SK-N-SH (cell line): ENCODE measurements around the gene MAP1LC3B. TPM values are rescaled to one million over a fixed set of nuclear protein-coding genes. Genes with fewer than 3 reads are reported as not detected.
"Not testable (repeated sequence)": the region's sequence is repeated elsewhere in the genome, so short reads cannot be mapped to it uniquely, and the experiment has no call there.

Experiments
- CTCF ChIA-PET: fragments of 300-600, 350-600 bp; formaldehyde crosslinking; extraction: SDS; loops from one replicate; lab custom pipeline; 2021; lab: Yijun Ruan, JAX
- POLR2A ChIA-PET: fragments of 350-600 bp; sonication (Branson Sonifier 250); formaldehyde crosslinking; extraction: SDS; loops from one replicate; lab custom pipeline; 2020; ENCODE audit warnings: antibody characterized with exemption, inconsistent platforms; lab: Yijun Ruan, JAX
- DNase-seq: peaks from one replicate; pipeline ENCODE4 v3.0.0; 2012
- H2AFZ ChIP-seq: fragments of 200-600 bp; sonication (generic); 2 replicates; pipeline ENCODE4 v1.8.1; 2016; ENCODE audit warnings: antibody characterized with exemption, mild to moderate bottlenecking, low read depth
- H3F3A ChIP-seq: fragments of 200-600 bp; sonication (generic); replicated peaks from 2 replicates; pipeline ENCODE3; 2016; ENCODE audit warnings: antibody characterized with exemption, mild to moderate bottlenecking; ENCODE audit not compliant: insufficient read depth
- H3K27ac ChIP-seq, 2 experiments: fragments of 200-500 bp in 1 of 2; fragments of 200-600 bp in 1 of 2; sonication (Bioruptor generic) in 1 of 2; sonication (generic), shearing (Covaris generic) in 1 of 2; 2 replicates each; pipeline versions ENCODE4 v1.5.1 to v1.6.1; 2014 to 2016; ENCODE audit warnings: low read depth in 2 of 2, inconsistent platforms in 1 of 2, low read length in 1 of 2, mild to moderate bottlenecking in 1 of 2, mixed read lengths in 1 of 2
- H3K27me3 ChIP-seq: fragments of 200-600 bp; sonication (generic), shearing (Covaris generic); 2 replicates; pipeline ENCODE4 v1.6.1; 2016; ENCODE audit warnings: mixed run types; ENCODE audit not compliant: insufficient read depth
- H3K36me3 ChIP-seq, 2 experiments: fragments of 200-500 bp in 1 of 2; fragments of 200-600 bp in 1 of 2; sonication (Bioruptor generic) in 1 of 2; sonication (generic) in 1 of 2; replicated peaks in 1 of 2; 2 replicates each; pipeline versions ENCODE3 to v1.5.1; 2014 to 2016; ENCODE audit warnings: low read length in 1 of 2, mild to moderate bottlenecking in 1 of 2; ENCODE audit not compliant: insufficient read depth in 2 of 2, control insufficient read depth in 1 of 2
- H3K4me1 ChIP-seq, 2 experiments: fragments of 200-500 bp in 1 of 2; fragments of 200-600 bp in 1 of 2; sonication (Bioruptor generic) in 1 of 2; sonication (generic), shearing (Covaris generic) in 1 of 2; 2 replicates each; pipeline versions ENCODE4 v1.5.1 to v1.6.1; 2014 to 2016; ENCODE audit warnings: low read depth in 1 of 2, low read length in 1 of 2, mixed run types in 1 of 2; ENCODE audit not compliant: insufficient read depth in 2 of 2, control insufficient read depth in 1 of 2
- H3K4me2 ChIP-seq: fragments of 200-600 bp; sonication (generic), shearing (Covaris generic); 2 replicates; pipeline ENCODE4 v1.6.1; 2017; ENCODE audit warnings: mixed run types
- H3K4me3 ChIP-seq, 2 experiments: fragments of 200-500 bp in 1 of 2; fragments of 200-600 bp in 1 of 2; sonication (Bioruptor generic) in 1 of 2; sonication (generic), shearing (Covaris generic) in 1 of 2; 2 replicates each; pipeline versions ENCODE4 v1.5.1 to v1.8.1; 2014 to 2016; ENCODE audit warnings: low read depth in 2 of 2, inconsistent platforms in 1 of 2, low read length in 1 of 2, mild to moderate bottlenecking in 1 of 2, mixed read lengths in 1 of 2, moderate library complexity in 1 of 2
- H3K79me2 ChIP-seq: fragments of 200-600 bp; sonication (generic); 2 replicates; pipeline ENCODE4 v1.8.1; 2017; ENCODE audit warnings: mild to moderate bottlenecking; ENCODE audit not compliant: insufficient read depth
- H3K9ac ChIP-seq: fragments of 200-600 bp; sonication (generic); 2 replicates; pipeline ENCODE4 v1.6.1; 2017; ENCODE audit warnings: mixed run types
- H3K9me2 ChIP-seq: fragments of 200-600 bp; sonication (generic); 2 replicates; pipeline ENCODE4 v1.6.1; 2017; ENCODE audit warnings: mixed run types
- H3K9me3 ChIP-seq: fragments of 200-600 bp; sonication (generic); 2 replicates; pipeline ENCODE4 v1.6.1; 2017; ENCODE audit warnings: mixed run types, mild to moderate bottlenecking, moderate library complexity
- H4K20me1 ChIP-seq: fragments of 200-600 bp; sonication (generic); 2 replicates; pipeline ENCODE4 v1.6.1; 2017; ENCODE audit warnings: mild to moderate bottlenecking, mixed run types; ENCODE audit not compliant: insufficient read depth
- CHD2 ChIP-seq: fragments of 150-350 bp; IDR thresholded peaks from 2 replicates; pipeline ENCODE4 v1.6.1; 2018; ENCODE audit warnings: low read length; ENCODE audit not compliant: partially characterized antibody
- EP300 ChIP-seq, 2 experiments: IDR thresholded peaks; 2 replicates each; pipeline versions ENCODE4 v1.4.0 to v1.6.1; 2012; ENCODE audit warnings: borderline replicate concordance in 1 of 2, low read depth in 1 of 2, low read length in 1 of 2
- EZH2phosphoT487 ChIP-seq: fragments of 200-600 bp; sonication (generic); IDR thresholded peaks from 2 replicates; pipeline ENCODE4 v1.6.1; 2017; ENCODE audit warnings: low read depth, mixed run types, mild to moderate bottlenecking, antibody characterized with exemption, moderate library complexity, borderline replicate concordance
- FOXJ3 ChIP-seq: sonication (generic); formaldehyde crosslinking; IDR thresholded peaks from 2 replicates; pipeline ENCODE4 v1.5.1; 2020; ENCODE audit warnings: mild to moderate bottlenecking, missing genetic modification reagents
- FOXM1 ChIP-seq: IDR thresholded peaks from 2 replicates; pipeline ENCODE4 v1.4.0; 2012; ENCODE audit warnings: low read depth, mild to moderate bottlenecking
- GATA2 ChIP-seq: sonication (generic); formaldehyde crosslinking; IDR thresholded peaks from 2 replicates; pipeline ENCODE4 v1.5.0; 2020; ENCODE audit warnings: mild to moderate bottlenecking, missing genetic modification reagents
- MXI1 ChIP-seq: IDR thresholded peaks from 2 replicates; pipeline ENCODE4 v1.6.1; 2012; ENCODE audit warnings: mild to moderate bottlenecking, low read depth, low read length, improper control_type of control experiment
- NFIC ChIP-seq: IDR thresholded peaks from 2 replicates; pipeline ENCODE4 v1.4.0; 2012; ENCODE audit warnings: borderline replicate concordance
- NRF1 ChIP-seq: IDR thresholded peaks from 2 replicates; pipeline ENCODE4 v1.6.1; 2012; ENCODE audit warnings: low read depth, mild to moderate bottlenecking, low read length
- RCOR1 ChIP-seq: fragments of 150-350 bp; IDR thresholded peaks from 2 replicates; pipeline ENCODE4 v1.6.1; 2017; ENCODE audit warnings: antibody characterized with exemption, low read length
- RXRA ChIP-seq: IDR thresholded peaks from 2 replicates; pipeline ENCODE4 v1.4.0; 2012; ENCODE audit warnings: low read depth, mild to moderate bottlenecking, borderline replicate concordance
- TEAD4 ChIP-seq: IDR thresholded peaks from 2 replicates; pipeline ENCODE4 v1.4.0; 2012; ENCODE audit warnings: mild to moderate bottlenecking, borderline replicate concordance; ENCODE audit not compliant: insufficient read depth
- YY1 ChIP-seq: IDR thresholded peaks from 2 replicates; pipeline ENCODE4 v1.4.0; 2012; ENCODE audit warnings: low read depth, mild to moderate bottlenecking
- WGBS: methylation state at CpG from one replicate; pipeline ENCODE4 v1.1.6; 2017; ENCODE audit warnings: low lambda C conversion rate; 5-methylcytosine and 5-hydroxymethylcytosine counted together
- polyA plus RNA-seq, 3 experiments: library from polyadenylated mRNA; depleted of rRNA; stranded (reverse); fragments of >200 nt; gene quantifications; 2 replicates each; pipeline ENCODE4 v1.2.3, GENCODE V29; 2012
- TF ChIP-seq, protein P1 (sequence below): fragments of 200-600 bp; sonication (generic); IDR thresholded peaks from 2 replicates; pipeline ENCODE4 v1.6.1; 2017; ENCODE audit warnings: antibody characterized with exemption, mild to moderate bottlenecking, moderate library complexity
- TF ChIP-seq, protein P2 (sequence below): IDR thresholded peaks from 2 replicates; pipeline ENCODE4 v1.4.0; 2012; ENCODE audit warnings: low read depth, borderline replicate concordance
- TF ChIP-seq, protein P3 (sequence below): IDR thresholded peaks from 2 replicates; pipeline ENCODE4 v1.4.0; 2012; ENCODE audit warnings: low read depth

Gene MAP1LC3B
- polyA plus RNA-seq, 1 of the 3 experiments (the other 2 are of a cell fraction), result 33.7 TPM

DNA sequence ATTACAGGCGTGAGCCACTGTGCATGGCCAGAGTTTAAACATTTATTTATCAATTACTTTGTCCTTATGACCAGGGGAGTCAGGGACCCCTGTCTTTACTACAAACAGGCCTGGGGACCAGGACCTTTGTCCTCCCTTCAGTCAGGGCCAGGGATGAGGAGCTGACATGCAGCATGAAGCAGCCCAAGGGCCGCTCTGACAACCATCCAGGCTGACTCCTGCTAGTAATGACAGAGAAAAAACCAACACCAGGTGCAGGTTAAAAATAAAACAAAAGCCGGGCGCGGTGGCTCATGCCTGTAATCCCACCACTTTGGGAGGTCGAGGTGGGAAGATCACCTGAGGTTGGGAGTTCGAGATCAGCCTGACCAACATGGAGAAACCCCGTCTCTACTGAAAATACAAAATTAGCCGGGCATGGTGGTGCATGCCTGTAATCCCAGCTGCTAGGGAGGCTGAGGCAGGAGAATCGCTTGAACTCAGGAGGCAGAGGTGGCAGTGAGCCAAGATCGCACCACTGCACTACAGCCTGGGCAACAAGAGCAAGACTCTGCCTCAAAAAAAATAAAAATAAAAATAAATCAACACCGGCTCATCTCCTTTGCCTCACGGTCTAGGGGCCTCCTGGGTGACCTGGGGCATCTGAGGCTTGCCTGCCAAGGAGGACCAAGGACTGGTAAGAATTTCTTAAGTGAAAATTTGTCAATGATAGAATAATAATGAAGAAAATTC is 29.1 kb upstream of the MAP1LC3B start:
- not testable (repeated sequence) for H3K4me3 ChIP-seq, DNase-seq, H3F3A ChIP-seq, H2AFZ ChIP-seq, H3K9me3 ChIP-seq, H3K9ac ChIP-seq, H3K27me3 ChIP-seq, H3K9me2 ChIP-seq
- CTCF ChIA-PET, result interaction anchor here (1.0 to 1.9 kb wide), 6 partner anchors 14 to 84 kb away, joined by 3 to 8 read pairs (median 3); no protein-coding TSS in a partner anchor
- Histone ChIP-seq H4K20me1 (peaks cover 27% of the 10 kb centered on the region), H3K4me1 (peaks cover 15 to 30% of the 10 kb centered on the region in 2 experiments; a peak in 2 of 4 replicates), H3K4me2 (peak overlapping the region; percentile 59; the same call in 1 of the 2 replicates), H3K79me2 (peaks cover 46% of the 10 kb centered on the region), H3K36me3 (peaks cover 21 to 27% of the 10 kb centered on the region in 2 experiments), H3K27ac (peak overlapping the region; percentile 44 to 89; a peak in 3 of 4 replicates)
- 94% methylated on average over 13 of the region's 13 CpGs for WGBS
- POLR2A ChIA-PET, result interaction anchor here (1.2 to 1.8 kb wide), 3 partner anchors 21 to 46 kb away, joined by 3 to 6 read pairs (median 4); partner anchors contain the start of genes C16orf95 and FBXO31

DNA sequence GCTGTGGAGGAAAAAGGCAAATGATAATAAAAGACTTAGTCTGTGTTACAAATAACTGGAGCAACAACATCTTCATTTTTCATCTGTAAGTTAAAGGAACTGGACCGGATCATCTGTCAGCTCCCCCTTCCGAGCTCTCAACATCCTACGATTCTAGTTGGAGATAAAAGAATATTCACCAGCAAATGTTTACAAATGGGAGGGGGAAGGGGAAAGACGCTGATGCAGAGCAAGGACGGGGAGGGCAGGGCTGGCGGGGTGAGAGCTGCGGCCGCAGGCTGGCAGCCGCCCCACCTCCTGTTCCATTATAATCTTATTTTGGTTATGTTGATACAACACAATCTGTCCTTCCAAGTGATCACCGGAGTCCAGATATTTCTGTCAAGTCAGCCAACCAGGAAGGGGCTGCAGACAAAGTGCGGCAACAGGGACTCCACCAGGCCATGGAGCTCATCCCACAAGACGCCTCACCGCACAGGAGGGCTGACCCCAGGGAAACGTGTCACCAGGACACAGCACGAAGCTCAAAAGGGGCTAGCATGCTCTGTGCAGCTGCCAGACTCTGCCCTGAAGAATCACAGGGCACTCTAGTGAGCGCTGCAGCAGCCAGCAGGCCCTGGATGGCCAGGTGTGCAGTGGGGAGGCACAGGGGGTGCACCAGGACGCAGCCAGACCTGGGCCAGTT is 28.2 kb upstream of the MAP1LC3B start:
- H3K27ac ChIP-seq, result peak overlapping the region; percentile 44 to 89; a peak in 3 of 4 replicates
- H3K27me3 ChIP-seq, result no peaks in the 10 kb centered on the region
- WGBS, result 46% methylated on average over 12 of the region's 17 CpGs
- peaks cover 15 to 37% of the 10 kb centered on the region in 2 experiments; a peak in 2 of 4 replicates for H3K4me1 ChIP-seq
- H3K9me2 ChIP-seq, result no peaks in the 10 kb centered on the region
- POLR2A ChIA-PET, result interaction anchor here (1.2 to 1.8 kb wide), 3 partner anchors 20 to 47 kb away, joined by 3 to 6 read pairs (median 4); partner anchors contain the start of genes C16orf95 and FBXO31
- H3K9ac ChIP-seq, result 0 out of 2 replicates have a peak overlapping the region, but pooled peaks have one; percentile 13
- CTCF ChIA-PET, result interaction anchor here (0.7 to 1.9 kb wide), 7 partner anchors 15 to 85 kb away, joined by 3 to 8 read pairs (median 3); partner anchors contain the start of gene C16orf95
- TF ChIP-seq YY1 (no peak), CHD2 (peak; percentile 22), FOXM1 (no peak), NFIC (no peak), NRF1 (no peak), EZH2phosphoT487 (no peak), FOXJ3 (CRISPR knock-in tag) (peak; percentile 56; the same call in 1 of the 2 replicates), TEAD4 (no peak), RXRA (no peak), EP300 (IDR thresholded peaks at IDR 0.05; ENCODE audit: borderline replicate concordance in 1 of 2, low read depth in 1 of 2, low read length in 1 of 2) (peak in 1 of 2 experiments; percentile 19; a peak in 1 of 4 replicates), MXI1 (peak; percentile 45; the same call in 1 of the 2 replicates), GATA2 (peak; percentile 79), RCOR1 (0 out of 2 replicates have a peak, but pooled peaks have one; percentile 1)
- TF ChIP-seq, protein P1, sequence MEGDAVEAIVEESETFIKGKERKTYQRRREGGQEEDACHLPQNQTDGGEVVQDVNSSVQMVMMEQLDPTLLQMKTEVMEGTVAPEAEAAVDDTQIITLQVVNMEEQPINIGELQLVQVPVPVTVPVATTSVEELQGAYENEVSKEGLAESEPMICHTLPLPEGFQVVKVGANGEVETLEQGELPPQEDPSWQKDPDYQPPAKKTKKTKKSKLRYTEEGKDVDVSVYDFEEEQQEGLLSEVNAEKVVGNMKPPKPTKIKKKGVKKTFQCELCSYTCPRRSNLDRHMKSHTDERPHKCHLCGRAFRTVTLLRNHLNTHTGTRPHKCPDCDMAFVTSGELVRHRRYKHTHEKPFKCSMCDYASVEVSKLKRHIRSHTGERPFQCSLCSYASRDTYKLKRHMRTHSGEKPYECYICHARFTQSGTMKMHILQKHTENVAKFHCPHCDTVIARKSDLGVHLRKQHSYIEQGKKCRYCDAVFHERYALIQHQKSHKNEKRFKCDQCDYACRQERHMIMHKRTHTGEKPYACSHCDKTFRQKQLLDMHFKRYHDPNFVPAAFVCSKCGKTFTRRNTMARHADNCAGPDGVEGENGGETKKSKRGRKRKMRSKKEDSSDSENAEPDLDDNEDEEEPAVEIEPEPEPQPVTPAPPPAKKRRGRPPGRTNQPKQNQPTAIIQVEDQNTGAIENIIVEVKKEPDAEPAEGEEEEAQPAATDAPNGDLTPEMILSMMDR, result no peak
- TF ChIP-seq, protein P2, sequence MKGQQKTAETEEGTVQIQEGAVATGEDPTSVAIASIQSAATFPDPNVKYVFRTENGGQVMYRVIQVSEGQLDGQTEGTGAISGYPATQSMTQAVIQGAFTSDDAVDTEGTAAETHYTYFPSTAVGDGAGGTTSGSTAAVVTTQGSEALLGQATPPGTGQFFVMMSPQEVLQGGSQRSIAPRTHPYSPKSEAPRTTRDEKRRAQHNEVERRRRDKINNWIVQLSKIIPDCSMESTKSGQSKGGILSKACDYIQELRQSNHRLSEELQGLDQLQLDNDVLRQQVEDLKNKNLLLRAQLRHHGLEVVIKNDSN, result no peak
- TF ChIP-seq, protein P3, sequence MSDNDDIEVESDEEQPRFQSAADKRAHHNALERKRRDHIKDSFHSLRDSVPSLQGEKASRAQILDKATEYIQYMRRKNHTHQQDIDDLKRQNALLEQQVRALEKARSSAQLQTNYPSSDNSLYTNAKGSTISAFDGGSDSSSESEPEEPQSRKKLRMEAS, result no peak
- peak; percentile 83 for DNase-seq
- H2AFZ ChIP-seq, result no peak overlapping the region
- peaks cover 32% of the 10 kb centered on the region for H4K20me1 ChIP-seq
- peaks cover 53% of the 10 kb centered on the region for H3K79me2 ChIP-seq
- H3K4me3 ChIP-seq, result no peak overlapping the region; a peak in 2 of 4 replicates
- no peaks in the 10 kb centered on the region for H3F3A ChIP-seq
- no peaks in the 10 kb centered on the region for H3K9me3 ChIP-seq
- peaks cover 15 to 24% of the 10 kb centered on the region in 2 experiments for H3K36me3 ChIP-seq
- H3K4me2 ChIP-seq, result peak overlapping the region; percentile 59; the same call in 1 of the 2 replicates
